Stimulated activated CD8-positive, alpha-beta memory T cell treated with anti-CD3 and anti-CD28 coated beads, Interleukin-7, amount 100 ng/mL, for 48 hours (primary cell): ENCODE data around the gene GRAMD2B.

Source experiments
- DNase-seq, 2 donors: peaks; one replicate each; pipeline ENCODE4 v3.0.0-alpha.2; 2020; ENCODE audit warnings: low read depth in 1 of 2; ENCODE audit errors: extremely low read depth in 1 of 2

GRAMD2B gene

DNA sequence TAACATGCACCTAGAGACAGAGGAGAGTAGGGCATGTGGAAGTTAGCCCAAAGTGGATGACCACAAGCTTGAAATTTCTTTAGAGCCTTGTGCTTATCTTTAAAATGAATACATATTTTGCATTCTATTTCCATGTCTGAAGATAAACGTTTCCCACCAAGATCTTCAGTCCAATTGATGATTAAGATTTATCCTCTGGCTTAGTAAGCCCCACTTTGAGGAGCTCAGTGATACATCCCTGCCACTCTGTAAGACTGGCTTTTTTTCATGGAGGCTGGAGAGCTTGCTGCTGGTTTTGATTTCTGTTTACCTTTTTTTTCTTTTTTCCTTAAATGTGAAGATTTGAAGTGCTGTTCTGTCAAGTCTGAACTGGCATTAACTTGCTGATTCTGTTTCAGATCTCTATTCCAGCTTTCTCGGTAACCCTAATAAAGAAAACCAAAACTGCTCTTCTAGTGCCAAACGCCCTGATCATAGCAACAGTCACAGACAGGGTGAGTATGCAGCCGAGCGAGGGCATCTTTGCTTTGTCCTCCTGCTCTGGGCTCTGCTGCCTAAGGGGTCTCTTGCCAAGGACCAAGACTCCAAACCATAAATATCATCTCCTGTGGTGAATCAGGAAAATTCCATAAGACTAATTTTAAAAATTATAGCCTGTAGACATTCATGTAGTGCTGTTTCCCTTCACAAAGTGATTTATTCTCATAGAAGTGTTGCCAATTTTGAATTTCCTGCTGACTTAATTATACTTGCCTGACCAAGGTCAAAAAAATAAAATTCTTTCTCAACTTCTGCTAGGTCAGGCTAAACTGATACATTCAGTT, 54.3 kb downstream of the GRAMD2B start:
- no peak for DNase-seq

DNA sequence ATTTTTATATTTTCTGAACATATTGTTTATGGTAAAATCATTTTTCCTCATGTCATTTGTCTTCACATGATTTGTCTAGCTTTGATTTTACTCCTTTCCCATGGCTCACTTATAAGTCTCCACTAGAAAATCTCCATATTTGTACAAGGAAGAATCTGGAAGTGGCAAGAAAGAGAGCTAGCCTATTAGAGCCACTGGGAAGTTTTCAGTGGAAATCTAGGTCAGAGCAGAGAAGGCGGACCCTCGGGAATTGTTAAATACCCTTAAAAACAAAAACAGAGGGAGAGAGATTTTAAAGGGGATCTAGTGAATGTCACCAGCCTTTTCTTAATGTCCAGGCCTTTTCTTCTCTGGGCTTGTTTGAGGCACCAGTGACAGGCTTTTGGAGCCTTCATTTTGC, 56.6 kb downstream of the GRAMD2B start:
- DNase-seq = no peak

DNA sequence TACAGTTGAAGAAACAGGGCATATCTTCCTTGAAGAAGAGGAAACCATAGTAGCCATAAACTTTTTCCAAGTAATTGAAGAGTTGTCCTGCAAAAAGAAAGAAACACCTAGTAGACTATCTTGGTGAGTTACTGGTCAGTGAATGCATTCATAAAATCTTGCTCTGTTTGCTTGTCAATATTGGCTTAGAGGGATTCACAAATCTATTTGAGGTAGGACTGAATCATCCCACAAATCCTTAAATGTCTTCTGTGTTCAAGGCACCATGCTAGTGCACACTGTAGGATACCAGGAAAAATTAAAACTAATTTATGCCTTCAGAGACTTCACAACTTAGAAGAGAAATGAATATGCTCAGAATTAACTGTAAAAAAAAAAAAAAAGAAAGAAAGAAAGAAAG, 57.6 kb downstream of the GRAMD2B start:
- no peak for DNase-seq

DNA sequence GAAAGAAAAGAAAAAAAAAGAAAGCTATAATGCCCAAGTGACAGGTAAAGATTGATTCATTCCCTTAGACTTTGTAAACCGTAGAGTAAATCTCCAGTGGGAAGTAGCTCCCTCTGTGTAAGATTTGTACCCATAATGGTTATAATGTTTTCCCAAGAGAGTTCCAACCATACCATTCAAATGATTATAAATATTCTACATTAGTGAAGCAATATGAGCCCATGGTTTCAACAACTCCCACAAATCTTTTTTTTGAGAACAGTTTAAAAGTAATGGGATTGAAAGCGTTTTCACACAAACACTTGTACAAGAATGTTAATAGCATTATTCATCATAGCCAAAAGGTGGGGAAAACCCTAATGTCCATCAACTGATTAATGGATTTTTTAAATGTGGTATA, 58.0 kb downstream of the GRAMD2B start:
- DNase-seq = no peak

DNA sequence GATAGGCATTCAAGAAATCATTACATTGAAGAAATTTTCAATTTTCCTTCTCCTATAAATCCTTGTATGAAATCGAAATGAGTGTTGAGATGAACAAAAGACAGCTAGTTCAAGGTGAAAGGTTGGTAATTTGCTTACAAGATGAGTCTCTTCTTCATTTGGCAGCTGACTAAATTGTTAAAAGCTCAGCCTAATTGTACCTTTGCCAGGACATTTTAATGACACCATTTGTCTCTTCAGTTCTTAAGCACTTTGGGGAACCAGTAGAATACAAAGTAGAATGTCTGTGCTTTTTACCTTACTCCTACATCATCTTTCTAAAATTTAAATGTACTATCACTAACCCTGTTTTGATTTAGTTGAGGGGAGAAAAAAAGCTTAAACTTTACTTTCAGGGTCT, 59.4 kb downstream of the GRAMD2B start:
- DNase-seq = no peak

DNA sequence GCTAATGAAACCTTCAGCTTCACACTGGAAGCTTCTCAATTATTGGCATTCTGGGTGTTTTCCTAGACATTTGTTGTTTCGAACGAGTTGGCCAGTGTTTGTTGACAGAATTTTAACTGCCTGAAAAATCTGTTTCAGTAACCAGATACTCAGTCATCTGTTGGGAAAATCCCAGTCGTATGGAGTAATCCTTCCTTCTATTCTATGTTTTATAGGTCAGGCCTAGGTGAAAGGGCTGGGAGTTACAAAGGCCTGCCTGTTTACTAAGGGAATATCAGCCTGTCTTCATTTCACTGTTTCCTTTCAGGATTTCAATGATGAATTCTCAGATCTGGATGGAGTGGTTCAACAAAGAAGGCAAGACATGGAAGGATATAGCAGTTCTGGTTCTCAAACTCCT, 59.9 kb downstream of the GRAMD2B start:
- no peak for DNase-seq

DNA sequence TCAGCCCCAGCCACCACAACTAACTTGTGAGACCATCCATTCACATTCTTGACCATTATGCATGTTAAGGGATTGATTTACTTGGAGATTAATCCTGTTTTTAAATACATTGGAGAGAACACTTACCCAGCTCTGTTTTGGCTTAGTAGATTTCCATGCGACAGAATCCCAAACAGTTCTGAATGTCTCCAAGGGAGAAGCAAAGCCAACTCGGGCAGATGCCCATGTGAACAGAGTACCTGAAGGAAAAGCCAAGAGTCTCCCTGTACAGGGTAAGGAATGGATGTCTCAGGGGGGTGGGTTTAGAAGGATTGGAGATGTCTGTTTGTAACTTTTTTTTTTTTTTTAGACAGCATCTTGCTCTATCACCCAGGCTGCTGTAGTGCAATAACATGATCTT, 61.0 kb downstream of the GRAMD2B start:
- no peak for DNase-seq

DNA sequence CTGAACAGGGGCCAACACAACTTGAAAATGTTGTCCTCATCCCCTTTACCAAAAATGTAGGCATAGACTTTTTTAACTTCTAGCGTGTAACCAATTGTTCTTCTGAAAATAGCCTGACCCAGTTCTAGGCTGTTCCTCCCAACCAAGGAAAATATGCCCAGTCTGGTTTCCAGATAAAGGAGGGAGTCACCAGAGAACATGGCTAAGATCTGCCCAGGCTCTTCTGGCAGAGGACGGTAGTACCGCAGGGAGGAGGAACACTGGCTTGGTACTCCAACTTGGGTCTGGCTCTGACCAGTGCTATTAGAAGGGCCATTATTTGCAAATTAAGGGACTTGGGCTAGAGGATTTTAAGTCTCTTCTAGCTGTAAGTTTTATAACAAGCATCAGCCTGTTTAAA, 63.1 kb downstream of the GRAMD2B start:
- no peak for DNase-seq

DNA sequence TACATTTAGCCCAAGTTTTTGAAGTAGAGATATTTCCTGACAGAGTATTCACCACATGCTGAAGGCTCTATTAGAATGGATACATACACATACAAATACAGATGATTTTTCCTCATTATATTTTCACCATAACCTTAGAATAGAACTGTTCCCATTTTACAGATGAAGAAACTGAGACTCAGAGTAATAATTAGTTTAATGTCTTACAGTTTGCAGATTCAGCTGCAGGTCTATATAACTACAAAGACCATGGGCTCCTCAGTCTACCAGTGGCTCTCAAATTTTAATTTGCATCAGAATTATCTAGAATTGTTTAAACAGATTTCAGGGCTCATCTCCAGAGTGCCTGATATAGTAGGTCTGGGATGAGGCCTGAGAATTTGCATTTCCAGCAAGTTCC, 64.4 kb downstream of the GRAMD2B start:
- DNase-seq = no peak

DNA sequence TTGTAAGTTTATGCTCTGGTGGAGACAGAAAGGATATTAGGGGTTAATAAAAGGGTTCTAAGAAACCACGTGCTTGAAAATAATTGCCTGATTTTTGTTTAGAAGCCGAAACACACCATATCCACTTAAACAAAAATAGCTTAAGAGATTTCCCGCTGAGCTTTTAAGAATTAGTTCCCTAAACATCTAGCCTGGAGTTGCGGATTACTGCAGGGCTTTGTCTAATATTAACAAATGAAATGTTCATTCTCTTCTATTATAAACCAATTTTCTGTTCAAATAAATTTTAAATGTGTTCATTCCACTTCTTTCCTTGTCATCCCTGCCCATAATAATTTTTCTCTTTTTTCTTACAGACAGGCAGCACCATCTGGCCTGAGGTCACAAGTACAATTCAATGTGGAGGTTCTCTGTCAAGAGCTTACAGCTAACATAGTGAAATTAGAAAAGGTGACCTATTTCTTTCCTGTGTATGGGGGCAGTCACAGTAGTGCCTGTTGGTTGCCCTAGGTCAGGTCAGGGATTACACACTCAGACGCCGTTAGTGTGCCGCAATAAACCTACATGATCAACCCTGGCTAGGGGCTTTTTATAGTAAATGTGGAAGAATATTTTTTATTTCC, 65.3 kb downstream of the GRAMD2B start:
- DNase-seq = no peak

DNA sequence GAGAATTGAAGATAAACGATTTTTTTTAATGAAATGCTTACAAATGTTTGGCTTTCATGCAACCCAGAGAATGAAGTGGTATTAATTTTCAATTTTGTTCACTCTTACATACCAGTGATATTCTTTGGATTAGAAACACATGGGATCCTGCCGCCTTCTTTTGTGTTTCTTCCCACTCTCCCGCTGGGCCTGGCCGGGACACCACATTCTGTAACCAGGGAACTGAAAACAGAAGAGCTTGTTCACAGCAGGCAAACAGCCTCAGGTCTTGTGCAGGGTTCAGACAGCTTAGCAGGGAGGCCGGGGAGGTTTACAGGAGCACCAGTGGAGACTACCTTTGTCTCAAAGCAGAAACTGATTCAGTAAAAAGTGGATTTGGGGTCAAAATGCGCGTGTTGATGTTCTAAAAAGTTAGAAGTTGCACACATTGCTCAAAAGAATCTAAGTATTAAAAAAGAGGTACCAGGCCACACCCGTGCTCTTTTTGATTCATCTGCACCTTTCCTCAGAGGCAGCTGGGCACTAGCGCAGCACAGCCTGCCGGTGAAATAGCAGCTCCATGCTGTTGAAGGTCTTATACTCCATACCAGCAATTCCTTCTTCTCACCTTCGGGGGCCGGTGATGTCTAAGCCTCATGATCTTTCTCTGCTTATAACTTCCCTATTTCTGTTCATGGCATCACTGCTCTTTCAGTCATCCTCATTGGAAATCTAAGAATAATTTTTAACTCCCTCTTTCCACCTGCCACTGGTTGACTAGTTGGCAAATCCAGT, 67.1 kb downstream of the GRAMD2B start:
- no peak for DNase-seq

DNA sequence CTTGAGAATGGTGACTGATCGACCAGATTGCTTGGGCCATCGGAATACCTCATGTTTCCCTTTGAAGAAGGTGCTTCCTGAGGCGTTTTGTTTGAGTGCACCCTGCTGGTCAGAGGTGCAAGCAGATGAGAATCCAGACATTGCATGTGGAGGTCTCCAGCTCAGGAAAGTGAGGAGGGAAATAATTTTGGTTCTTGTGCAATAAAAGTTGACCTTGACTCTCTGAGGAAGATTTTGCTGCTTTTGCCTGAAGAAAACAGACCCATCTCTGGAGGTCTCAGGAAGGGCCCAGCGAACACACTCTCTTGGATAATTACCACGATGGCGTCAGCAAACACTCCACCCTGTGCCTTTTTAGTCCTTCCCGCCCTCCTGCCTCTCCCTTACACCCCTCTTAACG, 69.7 kb downstream of the GRAMD2B start:
- no peak for DNase-seq

DNA sequence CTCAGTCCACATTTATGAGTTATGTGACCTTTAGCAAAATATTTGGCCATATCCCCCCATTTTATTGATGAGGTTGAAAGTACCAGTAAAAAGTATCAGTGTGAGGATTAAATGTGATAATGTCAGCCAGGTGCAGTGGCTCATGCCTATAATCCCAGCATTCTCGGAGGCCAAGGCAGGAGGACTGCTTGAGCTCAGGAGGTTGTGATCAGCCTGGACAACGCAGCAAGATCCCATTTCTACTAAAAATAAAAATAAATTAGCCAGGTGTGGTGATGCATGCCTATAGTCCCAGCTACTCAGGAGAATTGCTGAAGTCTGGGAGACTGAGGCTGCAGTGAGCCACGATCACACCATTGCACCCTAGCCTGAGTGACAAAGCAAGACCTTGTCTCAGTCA, 71.2 kb downstream of the GRAMD2B start:
- DNase-seq = no peak

DNA sequence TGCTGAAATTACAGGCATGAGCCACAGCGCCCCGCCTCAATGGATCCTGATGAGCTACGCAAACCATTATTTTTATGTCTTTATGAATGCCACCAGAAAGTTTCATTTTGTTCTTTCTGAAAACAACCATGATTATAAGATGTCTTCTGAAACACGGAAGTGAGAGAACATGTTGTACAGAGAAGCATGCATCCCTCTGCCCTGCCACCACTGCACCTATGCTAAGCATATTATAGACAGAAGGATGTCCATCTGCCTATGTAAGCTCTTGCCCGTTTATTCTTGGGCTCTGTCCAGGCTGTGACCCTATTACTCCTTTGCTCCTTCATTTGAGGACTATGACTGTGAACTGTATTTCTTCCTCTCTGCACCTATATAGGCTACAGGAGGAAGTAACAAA, 74.3 kb downstream of the GRAMD2B start:
- DNase-seq = no peak

DNA sequence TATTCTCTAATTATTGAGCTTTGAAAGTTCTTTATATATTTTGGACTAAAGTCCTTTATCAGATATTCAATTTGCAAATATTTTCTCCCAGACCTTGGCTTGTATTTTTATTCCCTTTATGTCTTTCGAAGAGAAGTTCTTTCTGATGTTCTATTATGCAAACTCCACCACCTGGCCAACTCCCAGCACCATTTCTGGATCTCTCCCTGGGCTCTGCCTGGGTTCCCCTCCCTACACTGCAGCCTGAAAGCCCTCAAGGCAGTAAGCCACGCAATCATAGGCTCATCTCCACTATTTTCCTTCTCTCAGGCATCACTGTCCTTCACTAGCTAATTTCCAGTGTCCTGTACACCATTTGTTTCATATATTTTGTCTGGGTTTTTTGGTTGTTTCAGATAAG, 76.1 kb downstream of the GRAMD2B start:
- no peak for DNase-seq

DNA sequence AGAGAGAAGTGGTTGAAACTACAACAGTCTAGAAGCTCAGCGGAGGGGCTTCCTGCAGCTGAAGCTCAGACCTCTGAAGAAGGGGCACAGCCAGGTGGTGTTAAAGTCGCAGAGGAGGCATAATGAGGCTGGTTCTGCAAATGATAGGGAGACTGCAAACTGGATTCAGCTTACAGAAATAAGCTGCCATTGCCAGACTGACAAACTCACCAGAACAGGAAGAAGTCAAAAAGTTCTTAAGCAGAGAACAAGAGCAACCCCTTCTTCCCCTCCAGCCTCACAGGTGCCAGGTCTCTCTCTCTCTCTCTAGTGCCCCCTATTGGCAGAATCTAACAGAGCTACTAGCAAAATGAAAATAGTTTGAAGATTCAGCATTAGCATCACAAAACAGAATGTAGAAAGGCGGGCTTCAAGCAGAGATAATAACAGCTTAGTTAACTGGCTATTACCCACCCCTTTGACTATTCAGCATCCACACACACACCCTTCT, 76.7 kb downstream of the GRAMD2B start:
- no peak for DNase-seq

DNA sequence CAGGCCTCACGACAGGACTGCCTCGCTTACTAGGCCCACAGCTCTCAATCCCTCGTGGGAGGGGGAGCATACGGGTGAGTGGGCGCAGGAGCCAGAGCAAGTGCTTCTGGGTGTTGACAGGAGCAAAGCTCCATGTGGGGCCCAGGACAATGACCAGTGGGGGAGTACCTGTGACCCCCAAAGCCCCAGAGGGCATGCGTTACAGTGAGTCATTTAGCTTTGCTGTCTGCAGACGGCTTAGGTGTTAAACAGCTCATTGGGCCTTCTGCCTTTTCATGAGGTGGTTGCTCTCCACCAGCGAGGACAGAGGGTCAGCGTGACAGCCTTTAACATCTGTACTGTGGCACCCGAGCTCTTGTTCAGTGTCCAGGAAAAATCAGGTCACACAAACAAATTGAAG, 78.2 kb downstream of the GRAMD2B start:
- DNase-seq = no peak

DNA sequence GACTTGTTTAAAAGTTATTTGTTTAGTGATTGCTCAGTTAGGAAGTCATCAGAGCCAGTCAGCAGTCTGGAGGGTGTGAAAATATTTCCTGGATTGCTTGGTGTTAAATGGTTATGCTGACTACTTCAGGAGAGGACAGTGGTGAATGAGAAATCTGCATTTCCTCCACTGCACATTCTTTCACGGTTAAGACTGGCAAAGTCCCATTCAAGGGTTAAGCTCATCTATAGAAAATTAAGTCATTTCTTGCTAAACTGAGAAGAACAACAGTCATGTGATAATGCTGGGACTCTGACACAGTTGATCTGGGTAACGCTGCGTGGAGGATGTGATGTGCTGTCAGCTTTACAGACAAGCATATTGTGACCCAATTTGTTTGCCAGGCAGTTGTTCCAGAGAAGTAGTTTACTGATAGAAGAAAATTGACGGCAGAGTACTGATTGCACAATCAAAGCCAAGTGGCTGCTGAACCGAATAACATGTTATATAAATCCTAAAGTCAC, 80.4 kb downstream of the GRAMD2B start:
- DNase-seq = no peak

DNA sequence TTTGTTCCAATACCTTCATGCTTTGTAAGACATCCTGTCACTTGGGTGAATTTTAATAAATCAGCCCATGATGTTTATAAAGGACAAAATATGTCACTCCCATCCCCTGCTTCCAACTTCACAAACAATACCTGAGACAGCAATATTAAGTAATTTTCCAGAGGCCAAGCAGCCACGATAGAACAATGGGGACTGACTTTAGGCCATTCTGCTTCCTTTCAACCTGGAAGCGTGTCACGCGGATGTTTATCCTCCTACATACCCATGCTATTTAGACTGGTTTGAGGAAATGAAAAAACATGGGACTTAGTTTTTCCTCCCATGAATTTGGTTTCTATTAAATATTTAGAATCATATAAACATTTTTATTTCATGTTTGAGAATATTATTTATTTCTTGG, 82.9 kb downstream of the GRAMD2B start:
- DNase-seq = no peak

DNA sequence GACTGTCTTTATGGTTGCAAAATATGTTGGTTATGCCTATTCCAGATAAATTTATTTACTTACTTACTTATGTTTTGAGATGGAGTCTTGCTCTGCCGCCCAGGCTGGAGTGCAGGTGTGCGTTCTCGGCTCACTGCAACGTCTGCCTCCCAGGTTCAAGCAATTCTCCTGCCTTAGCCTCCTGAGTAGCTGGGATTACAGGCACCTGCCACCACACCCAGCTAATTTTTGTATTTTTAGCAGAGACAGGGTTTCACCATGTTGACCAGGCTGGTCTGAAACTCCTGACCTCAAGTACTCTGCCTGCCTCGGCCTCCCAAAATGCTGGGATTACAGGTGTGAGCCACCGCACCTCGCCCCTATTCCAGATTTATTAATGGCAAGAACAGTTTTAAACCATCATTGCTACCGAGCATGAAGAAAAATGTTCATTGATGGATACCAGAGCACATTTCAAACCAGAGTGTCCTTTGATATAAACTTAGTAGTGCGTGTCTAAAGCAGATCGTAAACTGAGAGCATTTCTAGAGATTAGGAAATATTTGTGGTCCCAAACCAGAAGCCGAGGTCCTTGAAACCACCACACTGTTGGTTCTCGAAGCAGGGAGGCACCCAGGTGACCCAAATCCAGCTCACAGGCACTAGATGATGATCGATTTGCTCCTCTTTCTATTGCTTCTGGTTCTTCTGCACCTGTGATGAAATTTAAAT, 85.2 kb downstream of the GRAMD2B start:
- no peak for DNase-seq

DNA sequence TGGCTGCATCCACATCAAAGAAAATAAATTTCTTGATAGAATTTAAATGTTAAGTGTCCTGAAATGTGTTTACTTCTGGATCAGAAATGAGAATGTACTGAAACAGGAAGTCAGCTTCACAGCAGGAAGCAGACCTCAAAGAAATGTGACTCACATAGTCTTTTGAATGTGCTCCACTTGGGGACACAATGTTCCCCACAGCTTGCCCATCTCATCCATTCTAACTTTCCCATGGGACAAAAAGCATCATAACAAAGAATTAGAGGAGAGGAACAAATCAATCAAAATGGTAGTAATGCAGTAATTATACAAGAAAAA, 85.7 kb downstream of the GRAMD2B start:
- DNase-seq = no peak
